Fibroblast of skin of back (primary cell): ENCODE results near the gene RBMXL2. TPM values are rescaled to one million over a fixed set of nuclear protein-coding genes. Genes with fewer than 3 reads are reported as not detected.
A peak's percentile ranks its signal among the peaks of the same experiment; 100 is the strongest.

Experiments used
- DNase-seq: peaks from one replicate; pipeline ENCODE4 v3.0.0-alpha.2; 2013
- polyA plus RNA-seq, 2 experiments: library from polyadenylated mRNA; unstranded; fragments of 120-200 nt; gene quantifications; one replicate each; pipeline ENCODE4 v1.2.1, GENCODE V29; 2013; ENCODE audit not compliant: insufficient read length in 2 of 2

The RBMXL2 gene
- polyA plus RNA-seq (2013, experiment 1 of 2; ENCODE audit: insufficient read length), result not detected
- polyA plus RNA-seq (2013, experiment 2 of 2; ENCODE audit: insufficient read length), result not detected

- no peak for DNase-seq
These were observed at the start of gene RBMXL2 for GRCh38 chr11:7088921-7089320. TSS of gene RBMXL2 (plus strand) at chr11:7088998. CDS start at chr11:7089121, 123 bp downstream.

GRCh38 chr11:7046474-7047175 lies 42.2 kb upstream of the RBMXL2 start:
- peak; percentile 7 for DNase-seq

GRCh38 chr11:7050191-7050590 lies 38.6 kb upstream of the RBMXL2 start:
- DNase-seq, result no peak

- no peak for DNase-seq
These were observed 31.8 kb upstream of the RBMXL2 start for GRCh38 chr11:7056828-7057513.

- no peak for DNase-seq
These were observed 31.2 kb upstream of the RBMXL2 start for GRCh38 chr11:7057641-7058040.

GRCh38 chr11:7060868-7061267 lies 27.9 kb upstream of the RBMXL2 start:
- DNase-seq, result peak; percentile 7

GRCh38 chr11:7062534-7062933 lies 26.3 kb upstream of the RBMXL2 start:
- DNase-seq, result no peak

GRCh38 chr11:7072401-7073028 lies 16.3 kb upstream of the RBMXL2 start:
- DNase-seq, result no peak

- DNase-seq, result no peak
These were observed 11.7 kb upstream of the RBMXL2 start for GRCh38 chr11:7077101-7077500.

- no peak for DNase-seq
These were observed 9.2 kb upstream of the RBMXL2 start for GRCh38 chr11:7079545-7080135.

GRCh38 chr11:7080900-7081299 lies 7.9 kb upstream of the RBMXL2 start:
- DNase-seq, result no peak

- no peak for DNase-seq
These were observed 7.4 kb upstream of the RBMXL2 start for GRCh38 chr11:7081441-7081840.

GRCh38 chr11:7089328-7090251 lies 792 bp downstream of the RBMXL2 start:
- no peak for DNase-seq

- DNase-seq, result peak; percentile 42
These were observed 9.5 kb downstream of the RBMXL2 start for GRCh38 chr11:7098235-7098832.

GRCh38 chr11:7115780-7116179 lies 27.0 kb downstream of the RBMXL2 start:
- DNase-seq, result peak; percentile 67

- no peak for DNase-seq
These were observed 27.6 kb downstream of the RBMXL2 start for GRCh38 chr11:7116370-7116769.

- DNase-seq, result no peak
These were observed 49.3 kb downstream of the RBMXL2 start for GRCh38 chr11:7138051-7138450.
